GM12874 (cell line): ENCODE measurements around the gene SHTN1.

Experiments
- TF ChIP-seq, protein P1 (sequence below): IDR thresholded peaks from 2 replicates; pipeline ENCODE4 v1.5.1; 2011; ENCODE audit warnings: low read depth, mild to moderate bottlenecking, control low read depth, low read length, moderate library complexity; ENCODE audit not compliant: insufficient read depth

The SHTN1 gene

DNA sequence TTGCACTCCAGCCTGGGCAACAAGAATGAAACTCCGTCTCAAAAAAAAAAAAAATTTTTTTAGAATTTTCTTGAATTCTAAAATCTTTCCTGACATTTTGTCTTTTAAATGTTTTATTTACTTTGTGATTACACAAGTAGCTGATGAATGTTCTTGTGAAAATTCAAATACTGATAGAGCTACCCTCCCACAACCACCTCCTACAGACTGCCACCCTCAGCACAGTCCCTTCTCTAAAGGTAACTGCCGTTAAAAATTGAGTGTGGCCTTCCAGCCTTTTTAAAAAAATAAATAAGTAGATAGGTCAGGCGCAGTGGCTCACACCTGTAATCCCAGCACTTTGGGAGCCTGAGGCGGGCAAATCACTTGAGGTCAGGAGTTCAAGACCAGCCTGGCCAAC lies 140.6 kb downstream of the SHTN1 start:
- TF ChIP-seq, protein P1, sequence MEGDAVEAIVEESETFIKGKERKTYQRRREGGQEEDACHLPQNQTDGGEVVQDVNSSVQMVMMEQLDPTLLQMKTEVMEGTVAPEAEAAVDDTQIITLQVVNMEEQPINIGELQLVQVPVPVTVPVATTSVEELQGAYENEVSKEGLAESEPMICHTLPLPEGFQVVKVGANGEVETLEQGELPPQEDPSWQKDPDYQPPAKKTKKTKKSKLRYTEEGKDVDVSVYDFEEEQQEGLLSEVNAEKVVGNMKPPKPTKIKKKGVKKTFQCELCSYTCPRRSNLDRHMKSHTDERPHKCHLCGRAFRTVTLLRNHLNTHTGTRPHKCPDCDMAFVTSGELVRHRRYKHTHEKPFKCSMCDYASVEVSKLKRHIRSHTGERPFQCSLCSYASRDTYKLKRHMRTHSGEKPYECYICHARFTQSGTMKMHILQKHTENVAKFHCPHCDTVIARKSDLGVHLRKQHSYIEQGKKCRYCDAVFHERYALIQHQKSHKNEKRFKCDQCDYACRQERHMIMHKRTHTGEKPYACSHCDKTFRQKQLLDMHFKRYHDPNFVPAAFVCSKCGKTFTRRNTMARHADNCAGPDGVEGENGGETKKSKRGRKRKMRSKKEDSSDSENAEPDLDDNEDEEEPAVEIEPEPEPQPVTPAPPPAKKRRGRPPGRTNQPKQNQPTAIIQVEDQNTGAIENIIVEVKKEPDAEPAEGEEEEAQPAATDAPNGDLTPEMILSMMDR, result no peak

DNA sequence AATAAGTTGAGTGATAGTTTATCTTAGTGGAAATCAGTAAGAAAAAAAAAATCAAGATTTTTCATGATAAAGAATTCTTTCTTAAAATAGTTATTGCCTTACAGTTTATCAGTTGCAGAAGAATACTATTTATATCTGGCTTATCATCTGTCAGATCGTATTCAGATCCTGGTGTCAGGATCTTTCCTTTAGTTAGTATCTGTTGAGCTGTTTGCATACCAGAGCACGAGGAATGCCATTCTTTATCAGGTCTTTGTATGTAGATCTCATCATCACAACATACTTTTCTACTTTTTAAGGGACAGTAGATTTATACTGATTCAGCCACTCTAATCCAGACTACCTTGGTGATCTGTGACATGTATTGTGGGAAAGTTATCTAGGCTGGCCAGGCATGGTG lies 143.2 kb downstream of the SHTN1 start:
- TF ChIP-seq, protein P1, result no peak

DNA sequence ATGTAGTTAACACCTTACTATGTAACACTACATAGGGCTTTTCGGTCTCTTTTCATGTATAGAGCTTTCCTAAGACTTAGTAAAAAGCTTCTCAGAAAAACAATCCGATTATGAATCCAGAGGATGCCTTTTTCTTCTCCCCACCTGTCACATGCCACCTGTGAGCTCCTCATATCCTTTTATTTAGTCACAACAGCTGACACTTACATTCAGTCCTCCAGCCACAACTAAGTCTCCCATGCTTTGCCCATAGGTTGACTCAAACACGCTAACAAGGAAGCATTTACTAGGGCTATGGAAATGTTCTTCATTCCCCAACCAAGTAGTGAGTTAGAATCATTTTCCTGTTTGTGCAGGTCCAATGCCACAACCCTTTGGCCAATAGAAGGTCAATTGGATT lies 147.8 kb downstream of the SHTN1 start:
- TF ChIP-seq, protein P1, result no peak

DNA sequence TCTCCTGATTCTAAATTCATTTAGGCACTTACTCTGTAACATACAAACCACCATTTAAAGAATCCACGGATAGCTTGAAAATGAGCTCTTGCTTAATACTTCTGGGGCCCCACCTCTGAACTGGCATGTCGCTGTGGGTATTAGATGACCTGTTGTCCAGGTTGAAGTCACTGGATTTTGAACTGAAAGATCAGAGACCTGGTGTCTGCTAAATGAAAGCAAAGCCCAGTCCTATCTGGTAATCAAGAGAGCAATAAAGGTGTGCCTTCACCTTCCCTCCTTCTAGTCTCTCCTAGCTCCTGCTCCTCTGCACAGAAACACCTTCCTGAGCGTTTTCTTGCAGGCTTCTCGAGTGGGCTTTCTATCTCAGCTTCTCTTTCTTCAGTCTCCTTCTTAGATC lies 151.3 kb downstream of the SHTN1 start:
- TF ChIP-seq, protein P1, result no peak

DNA sequence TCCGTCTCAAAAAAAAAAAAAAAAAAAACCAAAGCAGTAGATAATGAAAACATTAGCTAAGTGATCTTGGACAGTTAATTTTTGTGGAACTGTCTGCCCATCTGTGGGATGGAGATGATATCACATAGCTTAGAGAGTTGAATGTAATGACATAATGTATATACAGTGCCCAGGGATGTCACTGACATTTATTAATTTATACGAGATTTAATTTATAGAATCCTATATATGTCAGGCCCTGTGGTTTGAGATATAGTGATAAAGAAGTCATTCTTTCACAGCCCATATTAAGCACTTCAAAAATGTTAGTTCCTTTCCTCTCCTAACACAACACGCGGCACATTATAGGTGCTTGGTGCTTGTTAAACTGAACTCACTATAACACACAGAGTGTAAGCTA lies 151.7 kb downstream of the SHTN1 start:
- TF ChIP-seq, protein P1, result no peak

DNA sequence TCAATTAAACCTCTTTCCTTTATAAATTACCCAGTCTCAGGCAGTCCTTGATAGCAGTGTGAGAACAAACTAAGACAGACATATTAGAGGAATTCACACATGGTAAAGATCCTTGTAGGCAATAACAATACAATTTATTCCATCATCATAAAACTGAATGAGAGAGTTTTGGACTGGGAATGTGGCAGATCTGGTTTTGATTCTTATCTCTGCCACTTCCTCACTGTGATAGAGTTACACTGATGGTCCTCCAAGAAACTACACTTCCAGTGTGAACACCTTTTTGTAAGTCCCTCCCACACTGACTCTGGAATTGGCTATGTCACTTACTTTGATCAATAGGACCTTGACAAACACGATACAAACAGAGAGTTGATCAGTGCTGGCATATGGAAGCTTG lies 152.7 kb downstream of the SHTN1 start:
- TF ChIP-seq, protein P1, result no peak

DNA sequence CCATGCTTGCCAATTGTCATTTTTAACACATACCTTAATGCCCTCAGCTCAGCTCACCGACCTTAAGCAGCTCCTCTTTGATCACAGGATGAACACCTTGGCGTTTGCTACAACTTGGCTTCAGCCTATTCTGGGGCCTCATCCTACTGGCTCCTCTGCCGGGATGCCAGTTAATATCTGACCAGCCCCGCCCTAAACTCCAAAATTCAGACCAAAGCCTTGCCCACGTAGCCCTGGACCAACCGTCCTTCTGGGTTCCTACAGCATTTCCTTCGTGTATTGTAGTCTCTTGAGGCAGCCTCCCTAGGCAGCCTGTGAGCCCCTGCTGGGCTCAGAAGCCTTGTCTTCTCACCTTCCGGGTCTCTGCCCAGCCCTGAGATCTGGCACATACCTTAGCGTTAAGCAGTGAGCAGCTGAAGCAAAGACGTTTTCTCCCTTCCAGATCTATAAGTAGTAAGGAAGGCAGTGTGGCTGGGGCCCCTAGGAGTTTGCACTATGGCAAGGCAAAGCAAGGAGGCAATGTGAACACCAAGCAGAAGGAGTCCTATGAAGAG lies 154.9 kb downstream of the SHTN1 start:
- TF ChIP-seq, protein P1, result no peak
